ENCODE data around the gene GSK3B.
A peak's percentile ranks its signal among the peaks of the same experiment; 100 is the strongest.
"Not testable (repeated sequence)": the region's sequence is repeated elsewhere in the genome, so short reads cannot be mapped to it uniquely, and the experiment has no call there.

The GSK3B gene

GRCh38 chr3:120052677-120053076, 41.6 kb downstream of the GSK3B start:
- DNase-seq: no peak

- peak in 1 of 5 donors; percentile 16 for DNase-seq
These were observed 42.0 kb downstream of the GSK3B start for GRCh38 chr3:120052225-120052624.

GRCh38 chr3:120051570-120051969, 42.7 kb downstream of the GSK3B start:
- DNase-seq: not testable (repeated sequence)

- DNase-seq: no peak
These were observed 44.2 kb downstream of the GSK3B start for GRCh38 chr3:120049881-120050539.

- DNase-seq: no peak
These were observed 45.2 kb downstream of the GSK3B start for GRCh38 chr3:120049072-120049471.

GRCh38 chr3:120048355-120049041, 45.7 kb downstream of the GSK3B start:
- DNase-seq: no peak

- DNase-seq: no peak
These were observed 46.6 kb downstream of the GSK3B start for GRCh38 chr3:120047686-120048085.

GRCh38 chr3:120040813-120041377, 53.4 kb downstream of the GSK3B start:
- DNase-seq: no peak

- DNase-seq: no peak
These were observed 54.3 kb downstream of the GSK3B start for GRCh38 chr3:120039642-120040610.

GRCh38 chr3:120033596-120033995, 60.7 kb downstream of the GSK3B start:
- no peak for DNase-seq

- no peak for DNase-seq
These were observed 62.7 kb downstream of the GSK3B start for GRCh38 chr3:120031561-120031960.

- no peak for DNase-seq
These were observed 64.5 kb downstream of the GSK3B start for GRCh38 chr3:120029749-120030148.

GRCh38 chr3:120028271-120029047, 65.8 kb downstream of the GSK3B start:
- DNase-seq: no peak

GRCh38 chr3:120027226-120027625, 67.0 kb downstream of the GSK3B start:
- no peak for DNase-seq

GRCh38 chr3:120025520-120025919, 68.7 kb downstream of the GSK3B start:
- DNase-seq: no peak

GRCh38 chr3:120024103-120024502, 70.1 kb downstream of the GSK3B start:
- no peak for DNase-seq

GRCh38 chr3:120022729-120023128, 71.5 kb downstream of the GSK3B start:
- DNase-seq: no peak

GRCh38 chr3:120021523-120021922, 72.7 kb downstream of the GSK3B start:
- DNase-seq: no peak

- DNase-seq: no peak
These were observed 75.9 kb downstream of the GSK3B start for GRCh38 chr3:120018299-120018698.

GRCh38 chr3:120017692-120018091, 76.6 kb downstream of the GSK3B start:
- no peak for DNase-seq

GRCh38 chr3:120013481-120013880, 80.8 kb downstream of the GSK3B start:
- no peak for DNase-seq

- not testable (repeated sequence) for DNase-seq
These were observed 88.5 kb downstream of the GSK3B start for GRCh38 chr3:120005741-120006140.
